Hippocampal formation (tissue), 2 donors: ENCODE measurements around the gene APOH.

Experiments used
- DNase-seq, 2 donors: peaks; one replicate each; lab custom pipeline; 2025; lab: John Stamatoyannopoulos, UW

APOH gene

GRCh38 chr17:66191593-66192377, 37.4 kb downstream of the APOH start, which contains the start of gene CEP112:
Gene CEP112 (minus strand): TSS chr17:66192133.
- peak; percentile 7 to 20 for DNase-seq

GRCh38 chr17:66190738-66191592, 38.2 kb downstream of the APOH start:
- DNase-seq, result no peak

GRCh38 chr17:66187718-66188117, 41.5 kb downstream of the APOH start:
- no peak for DNase-seq

- no peak for DNase-seq
These were observed 43.4 kb downstream of the APOH start for GRCh38 chr17:66185862-66186261.

- no peak for DNase-seq
These were observed 44.8 kb downstream of the APOH start for GRCh38 chr17:66184392-66184791.

- no peak for DNase-seq
These were observed 45.7 kb downstream of the APOH start for GRCh38 chr17:66183529-66183928.

GRCh38 chr17:66178642-66179041, 50.6 kb downstream of the APOH start:
- DNase-seq, result no peak

- DNase-seq, result no peak
These were observed 52.2 kb downstream of the APOH start for GRCh38 chr17:66177048-66177447.

- no peak for DNase-seq
These were observed 53.3 kb downstream of the APOH start for GRCh38 chr17:66175892-66176291.

- DNase-seq, result no peak
These were observed 56.5 kb downstream of the APOH start for GRCh38 chr17:66172691-66173223.

- no peak for DNase-seq
These were observed 57.1 kb downstream of the APOH start for GRCh38 chr17:66172144-66172543.

GRCh38 chr17:66171692-66172091, 57.5 kb downstream of the APOH start:
- DNase-seq, result no peak

- DNase-seq, result no peak
These were observed 58.0 kb downstream of the APOH start for GRCh38 chr17:66171172-66171571.

- DNase-seq, result no peak
These were observed 59.4 kb downstream of the APOH start for GRCh38 chr17:66169839-66170238.

- no peak for DNase-seq
These were observed 61.9 kb downstream of the APOH start for GRCh38 chr17:66167189-66167815.

GRCh38 chr17:66165537-66166123, 63.6 kb downstream of the APOH start:
- DNase-seq, result peak in 1 of 2 donors; percentile 54
